HG03469 (cell line): ENCODE data around the gene MRNIP.
A peak's percentile ranks its signal among the peaks of the same experiment; 100 is the strongest.

Source experiments
- ATAC-seq: cut with Tn5 transposase; IDR thresholded peaks from one replicate; pipeline ENCODE4 v1.9.1; 2021; ENCODE audit warnings: mild to moderate bottlenecking, moderate library complexity, moderate number of reproducible peaks; ENCODE audit not compliant: unreplicated experiment

Gene MRNIP

DNA sequence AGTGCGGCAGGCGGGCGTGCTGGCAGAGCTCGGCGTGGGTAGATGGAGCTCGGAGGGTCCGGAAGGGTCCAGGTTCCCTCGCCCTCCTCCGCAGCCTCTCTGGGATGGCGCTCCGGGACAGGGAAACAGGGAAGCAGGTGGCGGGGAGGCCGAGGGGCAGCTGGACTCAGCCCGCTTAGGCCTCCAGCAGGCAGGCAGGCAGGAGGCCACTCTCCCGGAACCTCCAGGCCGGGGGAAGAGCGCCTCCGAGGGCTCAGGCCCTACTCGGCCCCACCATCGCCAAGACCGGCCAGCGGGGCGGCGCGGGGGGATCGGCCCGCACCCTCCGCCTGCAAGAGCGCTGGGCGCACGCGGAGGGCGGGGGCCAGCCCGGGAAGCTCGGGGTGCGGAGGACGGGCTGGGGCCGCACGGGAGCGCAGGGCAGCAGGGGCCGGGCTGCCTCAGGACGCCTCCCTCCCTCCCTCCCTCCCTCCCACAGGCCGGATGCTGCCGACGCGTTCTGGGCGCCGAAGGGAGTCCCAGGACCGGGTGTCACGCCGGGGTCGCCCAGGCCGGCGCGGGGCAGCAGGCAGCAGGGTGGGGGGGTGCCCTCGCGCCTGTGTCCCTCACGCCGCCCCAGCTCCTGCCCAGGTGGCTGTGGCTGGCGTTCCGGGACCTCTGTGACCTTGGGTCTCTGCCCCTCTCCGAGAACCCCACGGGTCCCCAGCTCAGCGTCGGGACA, 52.9 kb downstream of the MRNIP start:
- ATAC-seq = peak; percentile 7

DNA sequence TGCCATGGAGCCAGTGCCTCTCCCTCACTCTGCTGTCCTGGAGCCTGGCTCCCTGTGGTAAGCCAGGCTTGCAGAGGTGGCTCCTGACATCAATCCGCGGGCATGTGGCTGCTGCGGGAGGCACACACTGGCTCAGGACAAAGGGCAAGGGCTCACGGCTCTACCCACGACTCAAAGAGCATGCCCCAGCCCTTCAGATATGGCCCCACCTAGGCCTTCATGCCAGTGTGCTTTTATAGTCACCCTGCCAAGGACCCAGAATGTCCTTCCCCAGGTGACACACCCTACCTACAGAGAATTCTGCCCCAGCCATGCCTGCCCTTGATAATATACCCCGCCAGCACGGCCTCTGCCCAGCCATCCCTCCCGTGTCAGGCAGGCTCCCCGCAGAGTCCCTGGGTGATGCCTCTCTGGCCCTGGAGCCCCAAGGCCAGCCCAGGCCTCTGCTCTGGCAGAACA, 53.5 kb downstream of the MRNIP start:
- no peak for ATAC-seq

DNA sequence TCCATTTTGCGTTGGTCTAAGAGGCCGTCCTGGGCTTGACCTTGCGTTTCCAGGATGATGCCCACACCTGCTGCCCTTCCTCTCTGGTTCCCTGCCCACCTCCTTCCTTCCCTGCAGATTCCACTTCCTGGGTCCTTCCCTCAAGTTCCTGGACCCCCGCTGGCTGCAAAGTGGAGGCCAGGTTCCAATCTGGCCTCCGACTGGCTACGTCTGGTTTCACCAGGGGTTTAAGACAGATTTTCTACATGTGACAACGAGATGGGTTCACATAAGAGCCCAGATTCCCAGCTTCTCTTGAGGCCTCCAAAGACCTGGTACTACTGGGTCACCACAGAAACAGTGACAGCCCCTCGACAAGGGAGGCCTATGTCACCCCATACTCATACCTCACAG, 54.1 kb downstream of the MRNIP start:
- no peak for ATAC-seq

DNA sequence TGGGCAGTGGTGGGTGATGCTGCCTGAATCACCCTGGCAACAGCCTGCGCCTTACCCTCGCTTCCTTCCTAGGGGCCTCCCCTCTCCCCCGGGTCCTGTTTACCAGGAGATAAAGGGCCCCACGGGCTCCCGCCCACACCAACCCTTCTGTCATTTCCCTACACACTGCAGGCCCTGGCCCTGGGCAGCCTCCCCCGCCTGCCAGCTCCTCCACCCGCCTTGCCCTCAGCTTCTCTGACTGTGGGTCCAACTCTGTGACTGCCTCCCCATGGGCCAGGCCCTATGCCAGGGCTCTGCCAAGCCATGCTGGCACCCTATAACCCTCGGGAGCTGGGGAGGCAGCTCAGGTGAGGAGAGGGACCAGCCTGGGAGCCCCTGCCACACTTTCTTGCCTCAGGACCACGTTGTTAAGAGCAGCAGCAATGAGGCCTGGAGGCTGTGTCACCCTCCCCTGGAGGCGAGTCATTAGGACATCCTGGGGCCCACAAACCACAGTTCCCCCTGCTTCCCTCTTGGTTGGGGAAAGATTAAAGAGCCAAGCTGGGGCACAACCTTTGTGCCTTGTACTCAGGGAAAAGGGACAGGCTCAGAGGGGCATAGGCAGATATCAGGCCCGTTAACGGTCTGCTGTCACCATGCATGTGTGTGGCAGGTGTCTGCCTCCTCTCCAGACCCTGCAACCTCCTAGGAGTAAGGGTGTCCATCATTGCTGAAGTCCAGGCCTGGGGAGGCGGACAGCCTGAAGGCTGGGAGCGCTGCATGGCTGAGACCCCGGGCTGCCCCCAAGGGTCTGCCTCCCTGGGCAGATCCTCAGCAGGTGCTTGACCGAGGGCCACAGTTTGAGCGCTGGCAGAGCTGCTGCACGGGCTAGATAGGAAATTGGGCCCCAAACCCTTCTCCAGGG, 54.7 kb downstream of the MRNIP start:
- no peak for ATAC-seq

DNA sequence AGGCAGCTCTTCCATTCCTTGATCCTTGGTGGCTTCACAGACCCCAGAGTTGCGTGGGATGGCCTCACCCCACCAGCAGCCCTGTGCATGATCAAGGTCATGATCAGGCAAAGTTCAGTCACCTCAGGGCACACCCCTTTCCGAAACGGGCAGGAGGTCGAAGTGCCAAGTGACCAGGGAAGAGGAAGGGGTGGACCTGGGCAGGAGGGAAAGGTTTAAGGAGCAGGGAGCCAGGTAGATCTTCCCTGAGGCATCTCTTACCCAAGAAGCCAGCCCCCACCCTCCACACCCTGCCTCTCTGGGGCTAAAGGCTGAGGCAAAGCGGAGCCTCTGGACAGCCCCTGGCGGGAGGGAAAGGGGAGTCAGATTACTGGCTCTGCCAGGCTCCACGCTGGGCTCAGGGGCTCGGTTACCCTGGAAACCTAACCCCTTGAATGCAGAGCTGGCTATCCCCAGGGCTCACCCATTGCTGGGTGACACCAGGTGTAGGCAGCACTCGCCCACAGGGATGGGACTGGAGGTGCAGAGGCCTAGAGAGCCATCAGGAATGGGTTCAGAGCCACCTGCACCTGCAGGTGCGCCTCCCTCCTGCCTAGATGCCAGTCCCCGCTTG, 55.6 kb downstream of the MRNIP start:
- ATAC-seq = no peak

DNA sequence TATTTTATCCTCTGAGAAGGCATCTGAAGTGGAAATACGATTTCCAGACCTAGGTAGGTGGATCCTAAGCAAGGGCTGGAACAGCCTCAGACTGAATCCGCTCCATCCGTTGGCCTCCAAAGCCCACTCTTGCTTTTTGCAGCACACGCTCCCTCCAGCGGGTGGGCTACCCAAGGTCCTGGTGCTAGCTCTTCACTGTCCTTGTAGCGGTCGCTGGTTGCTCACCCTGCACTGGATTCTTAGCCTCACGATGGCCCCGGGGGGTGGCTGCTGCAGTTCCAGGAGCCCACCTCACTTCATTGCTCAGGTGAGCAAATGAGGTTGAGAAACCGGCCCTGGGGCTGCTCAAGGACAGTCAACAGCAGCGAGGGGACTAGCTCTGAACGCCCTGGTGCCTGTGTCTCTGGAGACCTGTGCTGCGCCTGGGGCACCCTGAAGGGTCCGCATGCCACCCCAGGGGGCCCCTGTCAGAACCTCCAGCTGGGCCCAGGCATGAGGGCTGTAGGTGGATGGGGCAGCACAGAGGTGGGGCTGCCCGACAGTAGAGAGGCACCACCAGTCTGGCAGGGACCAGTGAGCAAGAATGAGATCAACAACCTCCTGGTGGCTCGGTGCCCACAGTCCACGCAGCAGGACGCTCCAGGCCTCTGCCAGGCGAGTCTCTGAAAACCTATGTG, 56.3 kb downstream of the MRNIP start:
- ATAC-seq = no peak

DNA sequence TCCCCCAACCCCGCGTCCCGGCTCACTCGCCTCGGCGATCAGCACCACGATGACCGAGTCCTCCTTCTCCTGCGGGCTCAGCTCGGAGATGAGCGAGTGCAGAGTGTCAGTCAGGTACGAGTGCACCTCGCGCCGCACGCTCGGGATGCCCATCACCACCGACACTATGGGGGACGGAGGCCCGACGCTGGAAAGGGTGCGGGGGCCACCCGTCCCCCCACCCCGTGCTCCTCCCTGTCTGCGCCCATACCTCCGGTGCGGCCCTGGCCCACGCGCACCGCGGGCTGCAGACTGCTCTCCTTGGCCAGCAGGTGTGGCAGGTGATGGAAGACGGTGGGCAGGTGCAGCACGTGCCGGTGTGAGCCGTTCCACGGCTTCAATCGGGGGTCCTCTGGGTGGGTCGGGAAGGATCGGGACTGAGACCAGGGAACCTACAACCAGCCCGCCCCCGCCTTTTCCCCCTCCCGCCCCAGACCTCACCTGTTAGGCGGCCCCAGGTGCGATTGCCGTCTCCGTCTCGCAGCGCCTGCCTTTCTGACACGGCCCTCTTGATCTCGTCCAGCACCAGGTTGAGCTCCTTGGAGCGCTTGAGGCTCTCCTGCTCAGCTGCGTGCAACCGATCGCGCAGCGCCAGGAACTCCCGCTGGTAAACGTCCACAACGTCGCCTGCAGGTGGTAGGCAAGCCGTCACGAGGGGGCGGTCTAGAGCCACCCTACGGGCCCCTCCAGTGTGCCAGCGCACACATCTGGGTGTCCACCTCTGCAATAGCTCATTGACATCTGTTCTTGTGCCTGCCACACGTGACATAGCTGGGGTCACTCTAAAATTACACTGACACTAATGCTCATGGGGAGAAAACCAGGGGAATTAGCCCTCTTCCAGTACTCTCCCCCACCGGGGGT, 57.1 kb downstream of the MRNIP start:
- ATAC-seq = no peak

DNA sequence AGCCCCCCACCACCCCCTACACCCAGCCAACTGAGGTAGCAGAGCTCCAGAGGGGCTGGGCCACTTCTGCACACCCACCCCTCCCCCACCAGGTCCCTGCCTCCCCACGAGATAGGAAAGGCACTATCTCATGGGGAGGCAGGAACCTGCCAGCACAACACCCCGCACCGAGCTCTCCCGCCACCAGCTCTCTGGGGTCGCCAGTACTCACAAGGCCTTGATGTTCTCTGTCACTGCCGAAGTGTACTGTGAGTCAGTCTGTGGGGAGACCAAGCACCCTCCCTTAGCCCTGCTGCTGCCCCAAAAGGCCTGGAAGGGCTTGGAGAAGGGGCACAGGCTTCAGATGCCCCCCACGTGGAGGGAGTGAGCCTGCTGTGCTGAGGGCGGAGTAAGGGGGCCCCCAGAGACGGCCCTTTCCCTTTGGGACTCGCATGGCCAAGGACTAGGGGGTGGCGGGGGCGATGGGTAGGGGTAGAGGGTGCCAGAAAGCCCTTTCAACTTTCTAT, 57.9 kb downstream of the MRNIP start:
- ATAC-seq = no peak

DNA sequence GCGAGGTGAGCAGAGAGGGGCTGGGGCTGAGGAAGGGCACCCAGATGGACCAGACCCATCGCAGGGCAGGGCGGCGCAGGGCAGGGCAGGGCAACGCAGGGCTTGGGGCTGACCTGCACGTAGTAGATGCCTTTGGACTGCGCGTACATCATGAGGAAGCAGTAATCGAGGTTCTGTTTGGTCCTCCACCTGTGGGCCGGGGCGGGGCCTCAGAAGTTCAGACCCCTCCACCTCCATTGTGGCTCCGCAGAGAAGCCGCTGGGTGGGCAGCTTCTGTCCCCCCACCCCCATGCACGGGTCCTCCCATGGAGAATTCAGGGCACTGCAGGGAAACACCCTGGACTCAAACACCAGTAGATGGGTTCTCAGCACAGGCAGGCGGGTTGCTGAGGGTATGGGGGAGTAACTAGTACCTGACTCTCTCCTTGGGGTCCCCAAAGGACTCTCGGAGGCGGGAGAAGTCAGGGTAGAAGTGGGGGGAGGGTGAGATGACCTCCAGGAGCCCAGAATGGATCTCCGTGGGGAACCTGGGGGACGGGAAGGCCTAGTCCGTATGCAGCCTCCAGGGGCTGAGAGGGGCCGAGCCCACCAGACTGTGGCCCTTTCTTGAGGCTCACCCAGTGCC, 58.4 kb downstream of the MRNIP start:
- no peak for ATAC-seq

DNA sequence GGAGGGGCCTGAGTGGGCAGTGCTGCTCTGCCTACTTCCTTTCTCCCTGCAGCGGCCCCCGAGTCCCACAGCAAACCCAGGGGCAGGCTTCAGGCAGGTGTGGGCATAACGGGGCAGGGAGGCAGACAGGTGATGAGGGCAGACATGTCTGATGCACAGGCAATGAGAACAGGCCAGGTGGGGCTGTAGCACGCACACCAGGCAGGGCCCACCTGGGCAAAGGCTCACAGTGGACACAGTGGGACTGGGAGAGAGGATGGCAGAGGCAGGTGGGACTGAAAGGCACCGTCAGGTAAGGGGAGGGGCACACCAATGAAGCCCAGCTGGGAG, 59.0 kb downstream of the MRNIP start:
- no peak for ATAC-seq

DNA sequence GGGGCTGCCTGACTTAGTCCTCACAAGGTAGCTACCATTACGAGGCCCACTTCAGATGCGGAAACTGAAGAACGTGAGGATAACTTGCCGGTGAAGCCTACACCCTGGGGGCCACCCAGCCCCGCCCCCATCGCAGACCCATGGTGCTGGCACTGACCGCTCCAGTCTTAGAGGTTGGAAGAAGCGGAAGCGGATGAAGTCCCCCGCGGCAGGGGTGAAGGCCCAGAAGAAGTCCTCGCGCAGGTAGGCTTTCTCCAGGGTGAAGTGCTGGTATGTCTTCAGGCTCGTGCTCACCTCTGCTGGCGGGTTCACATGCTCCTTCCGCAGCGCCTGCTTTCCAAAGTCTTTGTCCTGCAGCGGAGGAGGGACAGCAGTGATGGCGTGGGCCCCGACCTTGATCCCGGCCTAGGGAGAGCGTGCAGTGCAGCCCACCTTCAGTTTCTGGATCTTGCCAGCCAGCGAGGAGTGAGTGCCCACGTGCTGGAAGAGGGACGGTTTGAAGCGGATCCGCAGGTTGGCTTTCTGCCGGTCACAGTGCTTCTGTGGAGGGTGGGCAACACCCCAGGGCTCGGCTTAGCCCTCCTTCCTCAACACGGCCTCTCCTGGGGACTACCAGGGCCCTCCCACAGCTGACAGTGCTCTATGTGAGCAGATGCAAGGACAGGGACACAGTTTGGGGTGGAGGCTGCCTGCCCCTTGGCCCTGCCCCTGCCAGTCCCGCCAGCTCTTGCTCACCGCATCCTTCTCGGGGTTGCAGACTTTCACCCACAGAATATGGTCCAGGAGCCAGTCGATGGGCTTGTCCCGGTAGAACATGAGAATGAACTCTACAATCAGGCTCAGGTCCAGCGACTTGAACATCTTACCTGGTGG, 59.6 kb downstream of the MRNIP start:
- ATAC-seq = no peak

DNA sequence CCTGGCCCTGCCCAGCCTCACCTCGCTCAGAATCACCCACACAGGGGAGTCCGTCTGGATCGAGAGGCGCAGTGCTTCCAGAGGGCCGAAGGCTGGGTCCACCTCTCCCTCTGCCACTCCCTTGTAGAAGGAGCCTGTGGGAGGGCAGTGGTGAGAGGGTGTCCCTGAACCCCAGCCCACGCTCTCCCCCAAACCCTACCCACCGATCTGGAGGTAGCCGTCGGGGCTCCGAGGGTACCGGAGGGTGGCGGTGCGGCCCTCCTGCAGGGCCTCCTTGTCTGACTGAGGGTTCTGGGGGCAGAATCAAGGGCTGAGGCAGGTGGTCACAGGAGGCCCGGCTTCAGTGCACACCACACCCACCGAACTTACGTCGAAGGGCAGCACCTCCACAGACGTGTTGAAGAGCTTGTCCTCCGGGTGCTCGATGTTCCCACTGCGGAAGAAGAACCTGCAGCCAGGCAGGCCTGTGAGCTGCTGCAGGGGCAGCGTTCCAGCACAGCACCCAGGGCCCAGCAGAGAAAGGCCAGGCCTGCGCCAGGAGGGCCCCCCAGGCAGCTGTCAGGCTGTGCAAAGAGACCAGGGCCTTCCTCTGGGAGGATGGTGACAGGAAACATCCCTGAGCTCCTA, 60.4 kb downstream of the MRNIP start:
- ATAC-seq = no peak

DNA sequence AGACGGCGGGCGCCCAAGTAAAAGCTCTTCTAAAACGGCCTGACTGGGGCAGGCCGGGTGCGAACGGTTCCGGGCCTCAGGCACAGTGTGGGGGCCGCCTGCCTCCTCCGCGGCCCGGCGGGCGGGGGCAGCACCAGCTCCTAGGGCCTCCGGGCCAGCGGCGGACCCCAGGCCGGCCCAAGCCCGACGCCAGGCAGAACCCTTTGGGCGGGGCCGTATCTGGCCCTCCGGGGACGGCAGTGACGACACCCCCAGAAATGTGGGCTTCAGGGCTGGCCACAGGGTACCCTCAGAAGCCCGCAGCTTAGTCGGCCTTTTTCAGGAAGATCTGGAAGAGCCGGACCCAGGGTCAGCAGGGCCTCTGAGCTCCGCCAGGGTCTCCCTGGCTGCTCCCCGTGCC, 60.9 kb downstream of the MRNIP start:
- ATAC-seq = no peak

DNA sequence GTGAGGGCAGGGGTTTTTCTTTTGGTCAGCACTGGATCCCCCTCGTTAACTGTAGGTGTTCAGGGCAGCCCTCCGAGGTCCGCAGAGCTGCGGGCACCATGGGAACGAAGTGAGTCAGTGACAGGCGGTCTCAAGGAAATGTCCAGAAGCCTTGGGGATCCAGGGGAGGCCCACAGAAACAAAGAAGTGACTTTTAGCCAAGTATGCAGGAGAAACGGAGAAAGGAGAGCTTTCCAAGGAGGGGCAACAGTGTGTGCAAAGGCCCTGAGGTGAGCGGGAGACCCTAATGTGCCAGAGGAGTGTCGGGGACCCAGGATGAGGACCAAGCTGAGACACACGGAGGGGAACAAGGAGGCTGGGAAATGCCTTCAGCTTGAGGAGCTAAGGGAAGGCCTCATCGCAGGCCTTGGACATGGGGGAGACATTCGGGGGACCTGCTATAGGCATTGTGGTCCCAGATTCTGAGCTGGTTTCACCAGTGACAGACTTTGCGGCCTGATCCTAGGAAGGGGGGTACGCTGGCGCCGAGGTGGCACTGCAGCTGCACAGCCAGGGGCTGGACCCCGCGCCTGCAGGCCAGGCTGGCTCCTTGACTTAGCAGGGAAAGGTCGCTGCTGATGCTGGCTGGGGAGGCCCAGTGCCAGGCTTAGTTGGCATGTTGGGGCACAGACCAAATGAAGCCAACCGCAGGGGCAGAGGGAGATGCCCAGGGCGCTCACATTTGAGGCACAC, 61.6 kb downstream of the MRNIP start:
- no peak for ATAC-seq

DNA sequence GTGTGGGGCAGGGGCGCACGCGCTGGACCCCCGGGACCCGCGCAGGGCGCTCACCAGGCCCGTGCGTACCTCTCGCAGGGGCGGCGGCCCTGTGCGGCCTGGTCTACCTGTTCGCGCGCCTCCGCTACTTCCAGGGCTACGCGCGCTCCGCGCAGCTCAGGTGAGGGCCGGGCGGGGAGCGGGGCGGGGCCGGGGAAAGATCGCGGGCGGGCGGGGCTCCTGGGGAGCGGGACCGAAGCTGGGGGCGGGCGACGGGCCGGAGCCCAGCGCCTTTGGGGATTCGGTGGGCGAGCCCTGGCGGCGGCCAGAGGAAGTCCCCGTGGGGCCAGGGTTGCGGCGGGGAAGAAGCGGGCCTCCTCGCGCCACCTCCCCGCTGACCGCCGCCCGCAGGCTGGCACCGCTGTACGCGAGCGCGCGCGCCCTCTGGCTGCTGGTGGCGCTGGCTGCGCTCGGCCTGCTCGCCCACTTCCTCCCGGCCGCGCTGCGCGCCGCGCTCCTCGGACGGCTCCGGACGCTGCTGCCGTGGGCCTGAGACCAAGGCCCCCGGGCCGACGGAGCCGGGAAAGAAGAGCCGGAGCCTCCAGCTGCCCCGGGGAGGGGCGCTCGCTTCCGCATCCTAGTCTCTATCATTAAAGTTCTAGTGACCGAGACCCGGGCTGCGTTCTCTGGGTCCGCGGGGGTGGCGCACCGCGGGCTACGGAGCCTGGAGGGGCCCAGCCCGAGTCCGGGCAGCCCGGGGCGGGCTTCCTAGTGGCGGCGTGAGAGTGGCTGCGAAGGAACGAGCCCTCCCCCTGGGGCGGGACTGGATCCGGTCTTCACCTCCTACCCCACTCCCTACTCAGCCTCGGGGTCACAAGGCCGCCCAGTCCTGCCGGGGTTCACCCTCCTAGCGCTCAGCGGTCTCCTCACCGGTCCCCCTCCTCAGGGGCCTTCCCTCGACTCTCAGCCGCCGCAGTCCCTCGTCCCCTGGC, 62.5 kb downstream of the MRNIP start:
- peak; percentile 49 for ATAC-seq
